Prostate gland (tissue), 2 donors: ENCODE measurements around the gene SH3TC1. TPM values are rescaled to one million over a fixed set of nuclear protein-coding genes. Genes with fewer than 3 reads are reported as not detected.
A peak's percentile ranks its signal among the peaks of the same experiment; 100 is the strongest.

ENCODE experiments used
- DNase-seq: peaks from one replicate; pipeline ENCODE4 v3.0.0-alpha.2; 2019; ENCODE audit warnings: low spot score
- H3K27ac ChIP-seq, 2 donors: fragments of 200-600 bp; sonication (generic); 2 replicates each; pipeline ENCODE4 v1.5.1; 2017 to 2019
- H3K27me3 ChIP-seq: fragments of 200-600 bp; sonication (generic); replicated peaks from 2 replicates; pipeline ENCODE4 v1.5.1; 2019; ENCODE audit not compliant: insufficient read depth
- H3K36me3 ChIP-seq, 2 donors: fragments of 200-600 bp; sonication (generic); 1 replicate in 1 of 2; 2 replicates in 1 of 2; pipeline versions ENCODE4 v1.5.1 to v1.8.1; 2017 to 2019
- H3K4me1 ChIP-seq: fragments of 200-600 bp; sonication (generic); replicated peaks from 2 replicates; pipeline ENCODE4 v1.5.1; 2019
- H3K4me3 ChIP-seq, 2 donors: fragments of 200-600 bp; sonication (generic); 2 replicates each; pipeline ENCODE4 v1.5.1; 2017 to 2019
- H3K9me3 ChIP-seq: fragments of 200-600 bp; sonication (generic); 2 replicates; pipeline ENCODE4 v1.5.1; 2017
- CTCF ChIP-seq, 4 experiments: fragments of 200-600 bp in 2 of 4; fragments of 450-650 bp in 2 of 4; sonication (generic) in 2 of 4; IDR thresholded peaks; 1 replicate in 3 of 4; 2 replicates in 1 of 4; pipeline ENCODE4 v1.5.1; 2016 to 2019; ENCODE audit warnings: antibody characterized with exemption in 4 of 4, mild to moderate bottlenecking in 2 of 4, moderate library complexity in 2 of 4
- POLR2A ChIP-seq: fragments of 450-650 bp; IDR thresholded peaks from one replicate; pipeline ENCODE4 v1.6.1; 2016; ENCODE audit warnings: antibody characterized with exemption, mild to moderate bottlenecking
- POLR2AphosphoS5 ChIP-seq: sonication (generic); formaldehyde crosslinking; IDR thresholded peaks from one replicate; pipeline ENCODE4 v1.6.1; 2017; ENCODE audit warnings: antibody characterized with exemption
- WGBS: methylation state at CpG from one replicate; pipeline ENCODE4 v1.1.5; 2018; 5-methylcytosine and 5-hydroxymethylcytosine counted together
- intact Hi-C: fragments of 100-400 bp; cut with DNase I; formaldehyde crosslinking; loops from one replicate; pipeline ENCODE4 v1.14.2; 2022
- total RNA-seq, 2 donors: library from RNA; depleted of rRNA; stranded (reverse); fragments of >200 nt; gene quantifications; one replicate each; pipeline ENCODE4 v1.1.0, GENCODE V29; 2016

SH3TC1 gene
- total RNA-seq, 2 donors from 2014 or later = 22.4 to 37.5 TPM

GRCh38 chr4:8275548-8275910, 76.4 kb downstream of the SH3TC1 start:
- peaks cover 25% of the 10 kb centered on the region for H3K4me1 ChIP-seq
- DNase-seq = no peak
- intact Hi-C loops = loop anchor here (5.0 kb wide), 1 partner anchor 42 kb away; no protein-coding TSS in a partner anchor

GRCh38 chr4:8276358-8277240, 77.5 kb downstream of the SH3TC1 start:
- DNase-seq = peak; percentile 64
- WGBS = 50% methylated on average over 23 of the region's 24 CpGs

More at GRCh38 chr4:8275548-8275910, 76.4 kb downstream of the SH3TC1 start:
- WGBS = 67% methylated on average over 4 of the region's 4 CpGs
- Histone ChIP-seq H3K27me3 (no peaks in the 10 kb centered on the region), H3K36me3 (no peaks in the 10 kb centered on the region), H3K4me3 (no peak overlapping the region), H3K27ac (peak overlapping the region in 1 of 2 donors; percentile 53), H3K9me3 (no peaks in the 10 kb centered on the region)
- no peak for TF ChIP-seq POLR2AphosphoS5
- TF ChIP-seq CTCF (IDR thresholded peaks at IDR 0.05) = no peak
- no peak for TF ChIP-seq POLR2A

GRCh38 chr4:8277356-8278008, 78.4 kb downstream of the SH3TC1 start:
- 93% methylated on average over 11 of the region's 11 CpGs for WGBS
- Histone ChIP-seq H3K36me3 (no peaks in the 10 kb centered on the region), H3K4me1 (peaks cover 30% of the 10 kb centered on the region), H3K27ac (no peak overlapping the region), H3K27me3 (no peaks in the 10 kb centered on the region), H3K9me3 (no peaks in the 10 kb centered on the region), H3K4me3 (no peak overlapping the region)
- intact Hi-C loops = loop anchor here (5.0 kb wide), 1 partner anchor 40 kb away; no protein-coding TSS in a partner anchor
- TF ChIP-seq CTCF (IDR thresholded peaks at IDR 0.05) = no peak
- no peak for TF ChIP-seq POLR2AphosphoS5
- TF ChIP-seq POLR2A = no peak
- no peak for DNase-seq

More at GRCh38 chr4:8276358-8277240, 77.5 kb downstream of the SH3TC1 start:
- no peak for TF ChIP-seq CTCF (IDR thresholded peaks at IDR 0.05)
- TF ChIP-seq POLR2A = no peak
- Histone ChIP-seq H3K9me3 (no peaks in the 10 kb centered on the region), H3K4me1 (peaks cover 28% of the 10 kb centered on the region), H3K27me3 (no peaks in the 10 kb centered on the region), H3K36me3 (no peaks in the 10 kb centered on the region), H3K4me3 (no peak overlapping the region), H3K27ac (no peak overlapping the region)
- intact Hi-C loops = loop anchor here (5.0 kb wide), 1 partner anchor 41 kb away; no protein-coding TSS in a partner anchor

GRCh38 chr4:8278009-8278395, 78.9 kb downstream of the SH3TC1 start:
- peak overlapping the region in 1 of 2 donors; percentile 10 for H3K27ac ChIP-seq
- 75% methylated on average over 6 of the region's 6 CpGs for WGBS

More at GRCh38 chr4:8278009-8278395, 78.9 kb downstream of the SH3TC1 start:
- H3K9me3 ChIP-seq = no peaks in the 10 kb centered on the region
- H3K36me3 ChIP-seq = no peaks in the 10 kb centered on the region
- DNase-seq = no peak
- intact Hi-C loops = loop anchor here (5.0 kb wide), 1 partner anchor 39 kb away; no protein-coding TSS in a partner anchor
- TF ChIP-seq POLR2AphosphoS5 (no peak), POLR2A (no peak), CTCF (IDR thresholded peaks at IDR 0.05) (no peak)
- H3K27me3 ChIP-seq = no peaks in the 10 kb centered on the region
- no peak overlapping the region for H3K4me3 ChIP-seq
- H3K4me1 ChIP-seq = peaks cover 30% of the 10 kb centered on the region
